ENCODE results near the gene DYNC1H1.
"Not testable (repeated sequence)": the region's sequence is repeated elsewhere in the genome, so short reads cannot be mapped to it uniquely, and the experiment has no call there.

Gene DYNC1H1

GRCh38 chr14:102074415-102074964, 110.1 kb downstream of the DYNC1H1 start:
- DNase-seq: no peak

- no peak for DNase-seq
These were observed 110.8 kb downstream of the DYNC1H1 start for GRCh38 chr14:102075155-102075554.

GRCh38 chr14:102077382-102077709, 113.0 kb downstream of the DYNC1H1 start:
- DNase-seq: no peak

GRCh38 chr14:102078361-102078791, 114.0 kb downstream of the DYNC1H1 start:
- not testable (repeated sequence) for DNase-seq

GRCh38 chr14:102078831-102079699, 114.7 kb downstream of the DYNC1H1 start:
- no peak for DNase-seq

- no peak for DNase-seq
These were observed 115.3 kb downstream of the DYNC1H1 start for GRCh38 chr14:102079700-102079979.

- DNase-seq: no peak
These were observed 116.1 kb downstream of the DYNC1H1 start for GRCh38 chr14:102080183-102081080.

- DNase-seq: no peak
These were observed 117.1 kb downstream of the DYNC1H1 start for GRCh38 chr14:102081231-102082080.

GRCh38 chr14:102084522-102084921, 120.1 kb downstream of the DYNC1H1 start:
- DNase-seq: not testable (repeated sequence)

- DNase-seq: no peak
These were observed 120.6 kb downstream of the DYNC1H1 start for GRCh38 chr14:102084931-102085330.

- DNase-seq: no peak
These were observed 121.1 kb downstream of the DYNC1H1 start for GRCh38 chr14:102085488-102085887.

- no peak for DNase-seq
These were observed 121.8 kb downstream of the DYNC1H1 start for GRCh38 chr14:102085948-102086708.

- no peak for DNase-seq
These were observed 122.3 kb downstream of the DYNC1H1 start for GRCh38 chr14:102086709-102086971.

GRCh38 chr14:102086972-102087761, 122.8 kb downstream of the DYNC1H1 start, which contains the start of gene HSP90AA1:
HSP90AA1 (minus strand) TSS chr14:102087044; CDS start chr14:102086378, 666 bp downstream.
- DNase-seq: peak; percentile 90

GRCh38 chr14:102087762-102088011, 123.3 kb downstream of the DYNC1H1 start:
- no peak for DNase-seq

GRCh38 chr14:102088012-102088792, 123.8 kb downstream of the DYNC1H1 start:
- no peak for DNase-seq

- no peak for DNase-seq
These were observed 125.4 kb downstream of the DYNC1H1 start for GRCh38 chr14:102089621-102090343.

- DNase-seq: no peak
These were observed 126.3 kb downstream of the DYNC1H1 start for GRCh38 chr14:102090713-102091112.

- no peak for DNase-seq
These were observed 128.4 kb downstream of the DYNC1H1 start for GRCh38 chr14:102092806-102093205.

- no peak for DNase-seq
These were observed 129.7 kb downstream of the DYNC1H1 start for GRCh38 chr14:102094101-102094500.
